Neural progenitor cell (in vitro differentiated cells): Measurements from ENCODE around the gene TRIM2. TPM values are rescaled to one million over a fixed set of nuclear protein-coding genes. Genes with fewer than 3 reads are reported as not detected.
"Not testable (repeated sequence)": the region's sequence is repeated elsewhere in the genome, so short reads cannot be mapped to it uniquely, and the experiment has no call there.

Source experiments
- DNase-seq: peaks from one replicate; pipeline ENCODE4 v3.0.0-alpha.2; 2016; ENCODE audit warnings: low spot score
- H2AFZ ChIP-seq: fragments of 200-600 bp; sonication (generic); replicated peaks from 2 replicates; pipeline ENCODE4 v1.6.1; 2016; ENCODE audit warnings: antibody characterized with exemption
- H3F3A ChIP-seq: fragments of 200-600 bp; sonication (generic); 2 replicates; pipeline ENCODE4 v1.6.1; 2016; ENCODE audit warnings: antibody characterized with exemption, low read depth
- H3K27ac ChIP-seq: fragments of 200-600 bp; sonication (generic); 2 replicates; pipeline ENCODE4 v1.5.1; 2016; ENCODE audit warnings: mild to moderate bottlenecking
- H3K27me3 ChIP-seq: fragments of 200-600 bp; sonication (generic); 2 replicates; pipeline ENCODE4 v1.6.1; 2016; ENCODE audit warnings: mild to moderate bottlenecking, moderate library complexity
- H3K36me3 ChIP-seq: fragments of 200-600 bp; sonication (generic); 2 replicates; pipeline ENCODE4 v1.5.1; 2016
- H3K4me1 ChIP-seq: fragments of 200-600 bp; sonication (generic); 2 replicates; pipeline ENCODE4 v1.6.1; 2016; ENCODE audit warnings: mixed run types
- H3K4me2 ChIP-seq: fragments of 200-600 bp; sonication (generic); 2 replicates; pipeline ENCODE4 v1.6.1; 2016
- H3K4me3 ChIP-seq: fragments of 200-600 bp; sonication (generic); 2 replicates; pipeline ENCODE4 v1.5.1; 2016
- H3K79me2 ChIP-seq: fragments of 200-600 bp; sonication (generic); 2 replicates; pipeline ENCODE4 v1.6.1; 2016; ENCODE audit warnings: low read depth
- H3K9ac ChIP-seq: fragments of 200-600 bp; sonication (generic); 2 replicates; pipeline ENCODE4 v1.6.1; 2016
- H3K9me3 ChIP-seq: fragments of 200-600 bp; sonication (generic); 2 replicates; pipeline ENCODE4 v1.5.1; 2016; ENCODE audit warnings: low read depth
- H4K20me1 ChIP-seq: fragments of 200-600 bp; sonication (generic); 2 replicates; pipeline ENCODE4 v1.6.1; 2016; ENCODE audit warnings: low read depth
- H3K27ac Mint-ChIP-seq: 3 replicates; pipeline ENCODE4 v1.8.0; 2021; ENCODE audit warnings: mixed read lengths
- H3K27me3 Mint-ChIP-seq: 2 replicates; pipeline ENCODE4 v1.8.0; 2022; ENCODE audit warnings: low read depth, mild to moderate bottlenecking, inconsistent platforms, moderate library complexity, mixed read lengths; ENCODE audit not compliant: insufficient read depth
- H3K36me3 Mint-ChIP-seq: 3 replicates; pipeline ENCODE4 v1.8.0; 2021; ENCODE audit warnings: mixed read lengths
- H3K4me1 Mint-ChIP-seq: 3 replicates; pipeline ENCODE4 v1.8.0; 2021; ENCODE audit warnings: mixed read lengths
- H3K4me3 Mint-ChIP-seq: 3 replicates; pipeline ENCODE4 v1.8.0; 2021; ENCODE audit warnings: mild to moderate bottlenecking, moderate library complexity, mixed read lengths
- H3K9me3 Mint-ChIP-seq: 3 replicates; pipeline ENCODE4 v1.8.0; 2020; ENCODE audit warnings: mixed read lengths
- EZH2 ChIP-seq: fragments of 200-600 bp; sonication (generic); IDR thresholded peaks from 2 replicates; pipeline ENCODE4 v1.6.1; 2017; ENCODE audit warnings: antibody characterized with exemption, mild to moderate bottlenecking, moderate library complexity
- EZH2phosphoT487 ChIP-seq: fragments of 200-600 bp; sonication (generic); IDR thresholded peaks from 2 replicates; pipeline ENCODE4 v1.6.1; 2017; ENCODE audit warnings: antibody characterized with exemption
- total RNA-seq: library from RNA; depleted of rRNA; stranded (reverse); fragments of >200 nt; gene quantifications from 2 replicates; pipeline ENCODE4 v1.2.3, GENCODE V29; 2015; ENCODE audit warnings: low replicate concordance
- TF ChIP-seq, protein P1 (sequence below): fragments of 200-600 bp; sonication (generic); IDR thresholded peaks from 2 replicates; pipeline ENCODE4 v1.5.1; 2017; ENCODE audit warnings: antibody characterized with exemption, mild to moderate bottlenecking

Gene TRIM2
- total RNA-seq, 1 donor from 2014 or later: 87.6 TPM

DNA sequence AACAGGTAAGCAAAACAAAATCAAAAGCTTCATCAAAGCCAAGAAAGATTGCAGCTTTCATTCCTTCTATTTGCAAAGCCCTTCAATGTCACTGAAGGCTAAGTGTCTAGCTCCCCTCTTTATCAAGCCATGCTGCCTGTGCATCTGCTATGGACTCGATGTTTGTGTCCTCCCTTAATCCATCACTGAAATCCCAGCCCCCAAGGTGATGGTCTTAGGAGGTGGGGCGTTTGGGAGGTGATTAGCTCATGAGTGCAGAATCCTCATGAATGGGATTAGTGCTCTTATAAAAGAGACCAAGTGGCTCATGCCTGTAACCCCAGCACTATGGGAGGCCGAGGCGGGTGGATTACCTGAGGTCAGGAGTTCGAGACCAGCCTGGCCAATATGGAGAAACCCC is 6.9 kb upstream of the TRIM2 start:
- Histone ChIP-seq H4K20me1 (no peaks in the 10 kb centered on the region), H3K4me1 (no peaks in the 10 kb centered on the region), H3K4me3 (no peak overlapping the region), H3K27me3 (no peaks in the 10 kb centered on the region), H3K9ac (no peak overlapping the region), H3F3A (no peaks in the 10 kb centered on the region), H3K27ac (no peak overlapping the region), H3K9me3 (no peaks in the 10 kb centered on the region), H3K4me2 (no peak overlapping the region), H2AFZ (no peak overlapping the region), H3K79me2 (no peaks in the 10 kb centered on the region), H3K36me3 (no peaks in the 10 kb centered on the region)
- peaks cover 4% of the 10 kb centered on the region for H3K9me3 Mint-ChIP-seq
- H3K27ac Mint-ChIP-seq: no peak overlapping the region
- no peaks in the 10 kb centered on the region for H3K4me1 Mint-ChIP-seq
- peaks cover 3% of the 10 kb centered on the region for H3K27me3 Mint-ChIP-seq
- TF ChIP-seq EZH2phosphoT487 (no peak), EZH2 (no peak)
- TF ChIP-seq, protein P1, sequence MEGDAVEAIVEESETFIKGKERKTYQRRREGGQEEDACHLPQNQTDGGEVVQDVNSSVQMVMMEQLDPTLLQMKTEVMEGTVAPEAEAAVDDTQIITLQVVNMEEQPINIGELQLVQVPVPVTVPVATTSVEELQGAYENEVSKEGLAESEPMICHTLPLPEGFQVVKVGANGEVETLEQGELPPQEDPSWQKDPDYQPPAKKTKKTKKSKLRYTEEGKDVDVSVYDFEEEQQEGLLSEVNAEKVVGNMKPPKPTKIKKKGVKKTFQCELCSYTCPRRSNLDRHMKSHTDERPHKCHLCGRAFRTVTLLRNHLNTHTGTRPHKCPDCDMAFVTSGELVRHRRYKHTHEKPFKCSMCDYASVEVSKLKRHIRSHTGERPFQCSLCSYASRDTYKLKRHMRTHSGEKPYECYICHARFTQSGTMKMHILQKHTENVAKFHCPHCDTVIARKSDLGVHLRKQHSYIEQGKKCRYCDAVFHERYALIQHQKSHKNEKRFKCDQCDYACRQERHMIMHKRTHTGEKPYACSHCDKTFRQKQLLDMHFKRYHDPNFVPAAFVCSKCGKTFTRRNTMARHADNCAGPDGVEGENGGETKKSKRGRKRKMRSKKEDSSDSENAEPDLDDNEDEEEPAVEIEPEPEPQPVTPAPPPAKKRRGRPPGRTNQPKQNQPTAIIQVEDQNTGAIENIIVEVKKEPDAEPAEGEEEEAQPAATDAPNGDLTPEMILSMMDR: no peak
- no peaks in the 10 kb centered on the region for H3K36me3 Mint-ChIP-seq
- no peak for DNase-seq
- no peak overlapping the region for H3K4me3 Mint-ChIP-seq

DNA sequence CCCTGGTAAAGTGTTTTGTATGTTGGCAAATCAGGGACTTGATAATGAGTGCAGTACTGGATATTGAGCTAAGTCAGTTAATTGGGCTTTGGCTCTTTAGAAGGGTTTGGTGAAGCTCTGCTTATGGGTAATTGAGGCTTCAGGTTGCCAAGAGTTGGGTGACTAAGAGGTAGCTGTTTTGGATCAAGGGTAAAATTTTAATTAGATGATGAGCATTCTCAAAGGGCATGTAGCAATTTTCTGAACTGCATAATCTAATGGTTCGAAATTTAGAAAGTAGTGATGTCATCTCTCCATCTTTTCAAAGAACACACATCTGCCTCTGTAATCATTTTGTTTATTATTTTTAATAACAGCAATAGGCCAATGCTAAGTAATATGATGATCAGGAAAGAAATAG is 5.5 kb upstream of the TRIM2 start:
- Histone ChIP-seq H3K27me3 (no peaks in the 10 kb centered on the region), H3K4me1 (no peaks in the 10 kb centered on the region), H3K4me3 (no peak overlapping the region), H2AFZ (no peak overlapping the region), H3F3A (peaks cover 3% of the 10 kb centered on the region), H4K20me1 (no peaks in the 10 kb centered on the region), H3K79me2 (no peaks in the 10 kb centered on the region), H3K9ac (no peak overlapping the region), H3K36me3 (no peaks in the 10 kb centered on the region), H3K9me3 (no peaks in the 10 kb centered on the region), H3K4me2 (no peak overlapping the region), H3K27ac (no peak overlapping the region)
- peaks cover 5% of the 10 kb centered on the region for H3K4me1 Mint-ChIP-seq
- no peak overlapping the region for H3K4me3 Mint-ChIP-seq
- H3K36me3 Mint-ChIP-seq: no peaks in the 10 kb centered on the region
- H3K27me3 Mint-ChIP-seq: peaks cover 3% of the 10 kb centered on the region
- no peak for DNase-seq
- peaks cover 4% of the 10 kb centered on the region for H3K9me3 Mint-ChIP-seq
- TF ChIP-seq EZH2 (no peak), EZH2phosphoT487 (no peak)
- TF ChIP-seq, protein P1: no peak
- no peak overlapping the region for H3K27ac Mint-ChIP-seq

DNA sequence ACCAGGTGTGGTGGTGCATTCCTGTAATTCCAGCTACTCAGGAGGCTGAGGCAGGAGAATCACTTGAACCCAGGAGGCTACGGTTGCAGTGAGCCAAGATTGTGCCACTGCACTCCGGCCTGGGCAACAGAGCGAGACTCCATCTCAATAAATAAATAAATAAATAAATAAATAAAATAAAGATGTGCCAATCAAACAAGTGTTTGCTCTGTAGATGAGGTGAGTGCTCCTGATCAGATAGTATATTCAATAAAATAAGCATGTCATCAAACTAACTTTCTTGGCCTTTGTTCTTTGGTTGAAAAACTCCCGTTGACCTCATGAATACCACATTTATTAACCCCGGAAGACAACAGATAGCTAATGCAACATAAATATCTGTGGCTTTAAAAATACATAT is 497 bp upstream of the TRIM2 start:
- Mint-ChIP-seq H3K4me1 (peaks cover 52% of the 10 kb centered on the region), H3K27ac (peak overlapping the region; percentile 76), H3K4me3 (peak overlapping the region; percentile 89)
- Histone ChIP-seq H3K4me1 (peaks cover 36% of the 10 kb centered on the region), H3K4me3 (peak overlapping the region; percentile 32), H3K27me3 (peaks cover 31% of the 10 kb centered on the region), H3K4me2 (peak overlapping the region; percentile 72), H3F3A (peaks cover 36% of the 10 kb centered on the region)
- not testable (repeated sequence) for H3K27me3 Mint-ChIP-seq, H3K27ac ChIP-seq, H3K9me3 ChIP-seq, DNase-seq, H3K36me3 Mint-ChIP-seq, H3K36me3 ChIP-seq, H3K9ac ChIP-seq, H4K20me1 ChIP-seq, H3K79me2 ChIP-seq, H3K9me3 Mint-ChIP-seq, H2AFZ ChIP-seq

DNA sequence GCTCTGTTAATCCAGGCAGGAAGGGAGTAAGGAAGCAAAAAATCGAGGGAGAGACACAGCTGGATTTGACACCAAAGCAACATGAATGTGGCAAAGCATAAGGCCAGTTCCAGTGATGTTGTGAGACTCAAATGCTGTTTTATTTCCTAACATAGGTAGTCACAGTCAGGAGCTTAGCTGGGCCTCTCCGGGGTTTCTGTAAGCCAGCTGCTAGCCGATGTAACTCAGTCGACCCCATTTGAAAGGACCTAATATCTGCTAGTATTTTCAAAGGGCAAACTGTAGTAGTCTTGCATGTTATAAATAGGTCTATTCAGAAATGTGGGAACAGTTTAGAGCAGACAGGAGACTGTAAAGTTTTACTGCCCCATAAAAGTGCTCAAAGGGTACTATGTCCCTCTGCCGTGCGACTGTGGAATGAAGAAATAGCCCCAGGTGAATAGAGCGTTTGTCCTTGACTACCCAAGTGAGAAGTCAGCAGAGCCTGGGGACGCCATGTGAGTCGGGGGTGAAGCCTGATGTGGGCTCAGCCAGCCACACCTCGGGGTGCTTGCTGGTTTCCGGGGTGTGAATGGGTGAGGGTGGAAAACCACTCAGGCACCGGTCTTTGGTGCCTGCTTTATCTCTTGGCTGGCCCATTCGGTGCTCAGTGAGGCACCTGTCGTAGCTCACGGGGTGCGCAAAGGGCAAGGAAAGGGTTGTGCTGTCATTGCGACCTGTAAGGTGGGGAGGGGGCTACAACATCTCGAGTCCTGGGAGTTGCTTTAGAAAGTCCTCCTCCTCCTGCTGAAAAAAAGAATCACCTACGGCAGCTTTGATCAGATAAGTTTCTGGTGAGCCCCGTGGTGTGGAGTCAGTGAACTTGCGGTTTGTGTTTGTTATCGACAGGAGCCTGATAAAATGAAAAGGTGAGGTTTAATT is 745 bp downstream of the TRIM2 start:
- DNase-seq: peak; percentile 26
- Histone ChIP-seq H3K9me3 (no peaks in the 10 kb centered on the region), H3K79me2 (no peaks in the 10 kb centered on the region), H4K20me1 (peaks cover 7% of the 10 kb centered on the region), H3K4me3 (peak overlapping the region; percentile 32), H3K27me3 (peaks cover 31% of the 10 kb centered on the region), H2AFZ (peak overlapping the region; percentile 45), H3K9ac (no peak overlapping the region), H3F3A (peaks cover 36% of the 10 kb centered on the region), H3K4me2 (peak overlapping the region; percentile 72), H3K4me1 (peaks cover 36% of the 10 kb centered on the region), H3K27ac (no peak overlapping the region), H3K36me3 (no peaks in the 10 kb centered on the region)
- Mint-ChIP-seq H3K4me3 (peak overlapping the region; percentile 89), H3K27ac (peak overlapping the region; percentile 76), H3K36me3 (peaks cover 11% of the 10 kb centered on the region), H3K4me1 (peaks cover 63% of the 10 kb centered on the region), H3K27me3 (peaks cover 3% of the 10 kb centered on the region), H3K9me3 (no peaks in the 10 kb centered on the region)
- TF ChIP-seq EZH2phosphoT487 (no peak), EZH2 (peak; percentile 16)
- TF ChIP-seq, protein P1: peak; percentile 5
